Epithelial cell of esophagus (primary cell): ENCODE results near the gene SHISA2.
A peak's percentile ranks its signal among the peaks of the same experiment; 100 is the strongest.

Experiments
- DNase-seq: peaks from one replicate; pipeline ENCODE4 v3.0.0; 2010; ENCODE audit warnings: low read depth
- H3K4me3 ChIP-seq: 2 replicates; pipeline ENCODE4 v1.5.1; 2011; ENCODE audit warnings: mild to moderate bottlenecking, low read length, control low read depth
- CTCF ChIP-seq: IDR thresholded peaks from 2 replicates; pipeline ENCODE4 v1.5.1; 2011; ENCODE audit warnings: low read depth, mild to moderate bottlenecking, low read length, control low read depth, inconsistent platforms; ENCODE audit not compliant: insufficient read depth; ENCODE audit errors: missing control alignments

The SHISA2 gene

GRCh38 chr13:26046639-26047038, 5.2 kb downstream of the SHISA2 start:
- no peak overlapping the region for H3K4me3 ChIP-seq
- no peak for DNase-seq
- TF ChIP-seq CTCF, result no peak

- H3K4me3 ChIP-seq, result no peak overlapping the region
- no peak for DNase-seq
- TF ChIP-seq CTCF, result no peak
Observed at GRCh38 chr13:26045142-26045541, 6.7 kb downstream of the SHISA2 start.

DNA sequence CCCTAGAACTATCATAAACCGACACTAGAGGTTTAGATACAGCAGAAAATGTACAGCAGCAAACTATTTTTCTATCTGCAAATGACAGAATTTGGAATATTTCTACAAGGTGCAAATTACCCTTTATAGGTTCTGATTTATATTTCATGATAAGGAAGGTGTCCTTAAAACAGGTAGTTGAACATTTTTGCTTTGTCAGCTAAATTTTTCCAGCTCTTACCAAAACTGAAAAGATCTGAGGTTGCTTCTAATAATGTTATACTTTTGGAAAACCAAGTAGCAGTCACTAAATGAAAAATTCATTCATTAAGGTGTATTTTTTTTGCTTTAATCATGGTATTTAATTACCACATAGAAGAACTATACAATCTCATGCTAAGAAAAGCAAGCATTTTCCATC, 9.0 kb downstream of the SHISA2 start:
- DNase-seq, result no peak
- TF ChIP-seq CTCF, result no peak
- no peak overlapping the region for H3K4me3 ChIP-seq

DNA sequence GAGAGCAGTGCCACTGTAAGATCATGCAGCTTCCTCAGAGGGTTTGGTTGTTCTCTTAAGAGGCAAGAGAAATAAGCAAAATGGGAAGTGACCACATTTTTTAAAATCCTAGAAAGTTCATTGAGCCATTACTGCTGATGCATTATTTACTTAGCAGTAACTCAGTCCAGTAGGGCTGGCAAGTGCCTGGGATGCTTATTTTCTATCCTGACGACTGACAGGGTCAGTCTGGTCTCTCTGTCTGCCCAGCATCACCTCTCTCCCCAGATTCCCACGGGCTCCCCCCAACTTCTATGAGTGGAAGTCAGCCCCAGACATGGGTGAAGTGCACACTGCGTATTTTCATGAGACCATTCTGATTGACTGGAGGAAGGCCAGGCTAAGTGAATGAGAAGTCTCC, 10.4 kb downstream of the SHISA2 start:
- TF ChIP-seq CTCF, result no peak
- DNase-seq, result no peak

DNA sequence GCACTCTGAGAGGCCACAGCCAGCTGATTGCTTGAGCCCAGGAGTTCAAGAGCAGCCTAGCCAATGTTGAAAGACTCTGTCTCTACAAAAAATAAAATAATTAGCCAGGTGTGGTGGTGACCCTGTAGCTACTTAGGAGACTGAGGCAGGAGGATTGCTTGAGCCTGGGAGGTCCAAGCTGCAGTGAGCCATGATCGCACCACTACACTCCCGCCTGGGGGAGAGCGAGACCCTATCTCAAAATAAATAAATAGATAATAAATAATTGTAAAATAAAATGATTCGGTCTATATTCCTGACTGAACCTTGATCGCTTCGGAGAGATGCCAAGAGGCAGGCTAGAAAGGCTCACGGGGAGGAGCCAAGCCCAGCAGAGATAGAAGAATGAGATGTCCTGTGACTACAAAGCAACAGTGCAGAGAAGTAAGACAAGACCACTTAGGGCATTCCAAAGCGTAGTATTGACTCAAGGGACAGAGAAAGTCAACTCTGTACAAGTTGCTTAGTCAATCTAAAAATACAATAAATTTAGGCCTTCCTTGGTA, 12.8 kb downstream of the SHISA2 start:
- no peak for TF ChIP-seq CTCF
- no peak overlapping the region for H3K4me3 ChIP-seq
- DNase-seq, result no peak

More for the DNA sequence above, 10.4 kb downstream of the SHISA2 start:
- H3K4me3 ChIP-seq, result no peak overlapping the region

GRCh38 chr13:26037302-26037701, 14.5 kb downstream of the SHISA2 start:
- peak; percentile 37 for DNase-seq
- no peak overlapping the region for H3K4me3 ChIP-seq
- TF ChIP-seq CTCF, result peak; percentile 34

- H3K4me3 ChIP-seq, result no peak overlapping the region
- no peak for DNase-seq
- no peak for TF ChIP-seq CTCF
Observed at GRCh38 chr13:26036383-26036782, 15.4 kb downstream of the SHISA2 start.
